Measurements from ENCODE around the gene OSBPL6. TPM values are rescaled to one million over a fixed set of nuclear protein-coding genes. Genes with fewer than 3 reads are reported as not detected.

OSBPL6 gene
- total and polyA plus RNA-seq, 9 of the 15 experiments (the other 6 are each of a cell fraction or from before 2014, with no cell fraction given) = 3.4 to 12.7 (median 9.3) TPM

GRCh38 chr2:178242552-178242883 is 48.2 kb downstream of the OSBPL6 start:
- FAIRE-seq = no peak

More at GRCh38 chr2:178242552-178242883, 48.2 kb downstream of the OSBPL6 start:
- Histone ChIP-seq H3K9me1 (ENCODE audit: control insufficient read depth, insufficient read depth, low read length) (no peaks in the 10 kb centered on the region), H3K4me1 (replicated peaks in 1 of 2; ENCODE audit: control insufficient read depth in 2 of 2, insufficient read depth in 2 of 2, low read length in 2 of 2) (peaks cover 0 to 15% of the 10 kb centered on the region in 2 experiments; a peak in 2 of 5 replicates), H2AFZ (ENCODE audit: low read depth, low read length) (no peak overlapping the region), H3K27me3 (ENCODE audit: control insufficient read depth in 2 of 2, insufficient read depth in 2 of 2, low read length in 2 of 2) (no peaks in the 10 kb centered on the region), H3K79me2 (ENCODE audit: control insufficient read depth, insufficient read depth, low read length) (no peaks in the 10 kb centered on the region), H3K36me3 (ENCODE audit: control insufficient read depth, insufficient read depth, low read length) (no peaks in the 10 kb centered on the region), H3K4me3 (no peak overlapping the region), H3K9ac (ENCODE audit: insufficient read depth in 1 of 2, low read depth in 2 of 2, low read length in 2 of 2) (no peak overlapping the region), H3K4me2 (ENCODE audit: insufficient read depth, low read length) (no peak overlapping the region), H3K9me3 (replicated peaks; ENCODE audit: control insufficient read depth, insufficient read depth, low read depth, low read length) (no peaks in the 10 kb centered on the region), H4K20me1 (replicated peaks; ENCODE audit: control insufficient read depth, insufficient read depth, low read length) (no peaks in the 10 kb centered on the region), H3K27ac (ENCODE audit: extremely low read depth, low read depth, low read length) (no peak overlapping the region)
- no peak for DNase-seq (ENCODE audit: extremely low read depth in 1 of 4, low spot score in 3 of 4)
- intact Hi-C loops (cut with micrococcal nuclease) (loop anchor here (1.0 kb wide), 1 partner anchor 37 kb away; no protein-coding TSS in a partner anchor), in situ Hi-C loops (cut with MboI) (no loop called here)
- 16% methylated on average over 2 of the region's 2 CpGs for WGBS (ENCODE audit: insufficient coverage, low coverage, missing lambda C conversion rate)
- CTCF ChIA-PET (ENCODE audit: low intra/inter-chr PET ratio) = no interaction called here
- BruUV-seq (replicated peaks) = no TSS peak
- TF ChIP-seq KAT7 (CRISPR knock-in tag; IDR thresholded peaks at IDR 0.05; ENCODE audit: borderline replicate concordance) (no peak), SMARCA5 (IDR thresholded peaks at IDR 0.05) (no peak), KHSRP (IDR thresholded peaks at IDR 0.05) (0 out of 2 replicates have a peak, but pooled peaks have one; percentile 4), POLR3A (IDR thresholded peaks at IDR 0.05; ENCODE audit: borderline replicate concordance, extremely low read depth, insufficient read depth, insufficient read length) (no peak), CEBPG (CRISPR knock-in tag; IDR thresholded peaks at IDR 0.05) (no peak), CEBPG (tag; conservative IDR thresholded peaks at IDR 0.05 in 1 of 2, IDR thresholded peaks at IDR 0.05 in 1 of 2) (0 out of 4 replicates have a peak, but pooled peaks of 1 of the 2 experiments have one; percentile 42), RAD51 (IDR thresholded peaks at IDR 0.05; ENCODE audit: borderline replicate concordance, low read depth) (0 out of 2 replicates have a peak, but pooled peaks have one; percentile 2), BCOR (IDR thresholded peaks at IDR 0.05) (no peak), RBM39 (optimal IDR thresholded peaks at IDR 0.05; ENCODE audit: low read depth, low read length) (no peak), IRF1 (CRISPR knock-in tag; IDR thresholded peaks at IDR 0.05; ENCODE audit: borderline replicate concordance) (no peak), PHF8 (IDR thresholded peaks at IDR 0.05; ENCODE audit: borderline replicate concordance, low read length) (no peak), FIP1L1 (IDR thresholded peaks at IDR 0.05; ENCODE audit: low read depth, low read length, poor library complexity, severe bottlenecking) (no peak), ATF1 (CRISPR knock-in tag; IDR thresholded peaks at IDR 0.05) (no peak), ATF1 (tag; IDR thresholded peaks at IDR 0.05) (peak; percentile 71), RBM34 (IDR thresholded peaks at IDR 0.05; ENCODE audit: borderline replicate concordance, insufficient read depth, low read length) (no peak)
- POLR2A ChIA-PET = interaction anchor here (0.7 kb wide), 1 partner anchor 12 kb away, joined by 3 read pairs; no protein-coding TSS in a partner anchor
- no peak for ATAC-seq
